CD14-positive monocyte (primary cell): Measurements from ENCODE around the gene PPM1D. TPM values are rescaled to one million over a fixed set of nuclear protein-coding genes. Genes with fewer than 3 reads are reported as not detected.
"Not testable (repeated sequence)": the region's sequence is repeated elsewhere in the genome, so short reads cannot be mapped to it uniquely, and the experiment has no call there.

Source experiments
- DNase-seq, 3 donors: peaks; one replicate each; pipeline ENCODE4 v3.0.0-alpha.2; 2011 to 2022
- H2AFZ ChIP-seq: 2 replicates; pipeline ENCODE4 v1.6.0; 2012; ENCODE audit warnings: mild to moderate bottlenecking, low read depth, low read length, inconsistent platforms; ENCODE audit not compliant: insufficient read depth, poor library complexity, severe bottlenecking
- H3K27ac ChIP-seq, 2 donors: 1 replicate in 1 of 2; 2 replicates in 1 of 2; pipeline ENCODE4 v1.5.1; 2012 to 2013; ENCODE audit warnings: low read length in 2 of 2, control low read depth in 1 of 2, inconsistent platforms in 1 of 2, low read depth in 1 of 2, mild to moderate bottlenecking in 1 of 2
- H3K27me3 ChIP-seq, 2 donors: one replicate each; pipeline versions ENCODE4 v1.6.0 to v1.6.1; 2011 to 2013; ENCODE audit warnings: low read length in 2 of 2; ENCODE audit not compliant: control insufficient read depth in 2 of 2, insufficient read depth in 2 of 2
- H3K36me3 ChIP-seq, 2 donors: replicated peaks in 1 of 2; 1 replicate in 1 of 2; 2 replicates in 1 of 2; pipeline versions ENCODE4 v1.5.1 to v1.6.1; 2012 to 2013; ENCODE audit warnings: low read length in 2 of 2, control low read depth in 1 of 2, inconsistent platforms in 1 of 2, mild to moderate bottlenecking in 1 of 2; ENCODE audit not compliant: insufficient read depth in 2 of 2, control insufficient read depth in 1 of 2
- H3K4me1 ChIP-seq, 2 donors: 1 replicate in 1 of 2; 2 replicates in 1 of 2; pipeline versions ENCODE4 v1.5.1 to v1.6.1; 2012 to 2013; ENCODE audit warnings: low read length in 2 of 2, control low read depth in 1 of 2, inconsistent platforms in 1 of 2, mild to moderate bottlenecking in 1 of 2, moderate library complexity in 1 of 2; ENCODE audit not compliant: insufficient read depth in 2 of 2, control insufficient read depth in 1 of 2
- H3K4me2 ChIP-seq: replicated peaks from 2 replicates; pipeline ENCODE3; 2012; ENCODE audit warnings: low read length, moderate library complexity, mild to moderate bottlenecking; ENCODE audit not compliant: poor library complexity, severe bottlenecking; ENCODE audit errors: extremely low read depth
- H3K4me3 ChIP-seq, 3 experiments: fragments of 200-600 bp in 1 of 3; sonication (generic) in 1 of 3; replicated peaks in 1 of 3; 1 replicate in 2 of 3; 2 replicates in 1 of 3; pipeline ENCODE4 v1.5.1; 2011 to 2013; ENCODE audit warnings: low read length in 3 of 3, mild to moderate bottlenecking in 3 of 3, control low read depth in 2 of 3, low read depth in 2 of 3, inconsistent platforms in 1 of 3, moderate library complexity in 1 of 3
- H3K79me2 ChIP-seq: 2 replicates; pipeline ENCODE4 v1.6.0; 2012; ENCODE audit warnings: mild to moderate bottlenecking, control low read depth, inconsistent platforms, low read length, moderate library complexity; ENCODE audit not compliant: insufficient read depth
- H3K9ac ChIP-seq: 2 replicates; pipeline ENCODE4 v1.6.0; 2017; ENCODE audit warnings: low read length, mild to moderate bottlenecking; ENCODE audit not compliant: insufficient read depth, poor library complexity, severe bottlenecking
- H3K9me3 ChIP-seq, 2 donors: replicated peaks in 1 of 2; 1 replicate in 1 of 2; 2 replicates in 1 of 2; pipeline versions ENCODE4 v1.5.1 to v1.6.1; 2012 to 2013; ENCODE audit warnings: low read length in 2 of 2, control low read depth in 1 of 2; ENCODE audit not compliant: control insufficient read depth in 1 of 2, insufficient read depth in 1 of 2
- H4K20me1 ChIP-seq: 2 replicates; pipeline ENCODE4 v1.6.0; 2012; ENCODE audit warnings: mild to moderate bottlenecking, low read length, control low read depth, moderate library complexity; ENCODE audit not compliant: insufficient read depth
- H3K27ac Mint-ChIP-seq, 7 donors: one replicate each; pipeline ENCODE4 v1.8.0; 2020; ENCODE audit warnings: mild to moderate bottlenecking in 7 of 7, mixed read lengths in 7 of 7, moderate library complexity in 6 of 7, inconsistent platforms in 2 of 7
- H3K27me3 Mint-ChIP-seq, 3 donors: one replicate each; pipeline ENCODE4 v1.8.0; 2021 to 2022; ENCODE audit warnings: low read depth in 3 of 3, mild to moderate bottlenecking in 3 of 3, mixed read lengths in 3 of 3, moderate library complexity in 3 of 3, inconsistent platforms in 1 of 3
- H3K36me3 Mint-ChIP-seq, 2 donors: one replicate each; pipeline ENCODE4 v1.8.0; 2020; ENCODE audit warnings: mixed read lengths in 2 of 2, inconsistent platforms in 1 of 2, mild to moderate bottlenecking in 1 of 2
- H3K4me1 Mint-ChIP-seq: one replicate; pipeline ENCODE4 v1.8.0; 2020; ENCODE audit warnings: mild to moderate bottlenecking, mixed read lengths
- H3K4me3 Mint-ChIP-seq, 2 donors: one replicate each; pipeline ENCODE4 v1.8.0; 2020; ENCODE audit warnings: mild to moderate bottlenecking in 2 of 2, mixed read lengths in 2 of 2, moderate library complexity in 1 of 2
- H3K9me3 Mint-ChIP-seq, 7 donors: one replicate each; pipeline ENCODE4 v1.8.0; 2020 to 2022; ENCODE audit warnings: mixed read lengths in 7 of 7, mild to moderate bottlenecking in 6 of 7, moderate library complexity in 6 of 7, inconsistent platforms in 2 of 7
- WGBS: methylation state at CpG from one replicate; pipeline ENCODE4 v1.1.5; 2013; ENCODE audit warnings: missing lambda C conversion rate; ENCODE audit not compliant: insufficient coverage; 5-methylcytosine and 5-hydroxymethylcytosine counted together
- intact Hi-C, 2 donors: fragments of 100-400 bp; cut with micrococcal nuclease; formaldehyde crosslinking; loops; one replicate each; pipeline versions ENCODE4 v1.15.0 to v1.15.1; 2023
- polyA plus RNA-seq, 3 donors: library from polyadenylated mRNA; depleted of rRNA in 1 of 3; unstranded in 2 of 3; stranded (reverse) in 1 of 3; fragments of 300-500 nt in 2 of 3; fragments of >200 nt in 1 of 3; fragmentation: Illumina TruSeq in 2 of 3; gene quantifications; 1 replicate in 2 of 3; 2 replicates in 1 of 3; pipeline ENCODE4 v1.2.3, GENCODE V29; 2012 to 2021
- TF ChIP-seq, protein P1 (sequence below): fragments of 200-600 bp; IDR thresholded peaks from one replicate; pipeline ENCODE4 v1.8.0; 2022; ENCODE audit warnings: antibody characterized with exemption, mild to moderate bottlenecking

PPM1D gene
- polyA plus RNA-seq, 3 donors = 4.7 to 7.3 (median 7.2) TPM

DNA sequence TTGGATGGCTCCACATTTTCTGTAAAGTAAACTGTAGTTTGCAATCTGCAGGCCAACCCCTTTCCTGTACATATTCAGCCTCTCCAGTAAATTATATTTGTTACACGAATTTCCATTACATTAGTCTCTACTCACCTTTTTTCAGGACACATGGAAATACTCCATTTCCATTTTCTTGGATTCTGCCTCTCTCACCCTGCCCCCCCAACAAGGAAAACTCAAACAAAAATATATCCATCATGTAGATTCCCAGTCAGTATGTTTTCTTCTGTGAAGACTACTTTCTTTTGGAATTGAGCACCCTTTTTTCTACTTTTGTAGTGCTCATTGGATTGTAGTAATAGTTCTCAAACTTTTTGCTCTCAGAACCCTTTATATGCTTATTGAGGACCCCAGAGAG is 2.9 kb downstream of the PPM1D start:
- peaks cover 69% of the 10 kb centered on the region for H3K4me1 Mint-ChIP-seq
- no peaks in the 10 kb centered on the region for H3K27me3 Mint-ChIP-seq
- Histone ChIP-seq H3K4me1 (peaks cover 42 to 45% of the 10 kb centered on the region in 2 donors), H3K4me2 (peak overlapping the region; percentile 99), H3K36me3 (no peaks in the 10 kb centered on the region), H3K4me3 (peak overlapping the region in 1 of 3 experiments; percentile 93), H3K79me2 (peaks cover 85% of the 10 kb centered on the region), H3K9me3 (no peaks in the 10 kb centered on the region), H2AFZ (no peak overlapping the region), H3K27me3 (no peaks in the 10 kb centered on the region), H4K20me1 (peaks cover 75% of the 10 kb centered on the region), H3K9ac (peak overlapping the region; percentile 91), H3K27ac (peak overlapping the region in 1 of 2 donors; percentile 15)
- H3K9me3 Mint-ChIP-seq = no peaks in the 10 kb centered on the region
- 14% methylated on average over 1 of the region's 1 CpG for WGBS
- H3K4me3 Mint-ChIP-seq = peak overlapping the region in 1 of 2 donors; percentile 96
- H3K27ac Mint-ChIP-seq = peak overlapping the region in 1 of 7 donors; percentile 33
- TF ChIP-seq, protein P1, sequence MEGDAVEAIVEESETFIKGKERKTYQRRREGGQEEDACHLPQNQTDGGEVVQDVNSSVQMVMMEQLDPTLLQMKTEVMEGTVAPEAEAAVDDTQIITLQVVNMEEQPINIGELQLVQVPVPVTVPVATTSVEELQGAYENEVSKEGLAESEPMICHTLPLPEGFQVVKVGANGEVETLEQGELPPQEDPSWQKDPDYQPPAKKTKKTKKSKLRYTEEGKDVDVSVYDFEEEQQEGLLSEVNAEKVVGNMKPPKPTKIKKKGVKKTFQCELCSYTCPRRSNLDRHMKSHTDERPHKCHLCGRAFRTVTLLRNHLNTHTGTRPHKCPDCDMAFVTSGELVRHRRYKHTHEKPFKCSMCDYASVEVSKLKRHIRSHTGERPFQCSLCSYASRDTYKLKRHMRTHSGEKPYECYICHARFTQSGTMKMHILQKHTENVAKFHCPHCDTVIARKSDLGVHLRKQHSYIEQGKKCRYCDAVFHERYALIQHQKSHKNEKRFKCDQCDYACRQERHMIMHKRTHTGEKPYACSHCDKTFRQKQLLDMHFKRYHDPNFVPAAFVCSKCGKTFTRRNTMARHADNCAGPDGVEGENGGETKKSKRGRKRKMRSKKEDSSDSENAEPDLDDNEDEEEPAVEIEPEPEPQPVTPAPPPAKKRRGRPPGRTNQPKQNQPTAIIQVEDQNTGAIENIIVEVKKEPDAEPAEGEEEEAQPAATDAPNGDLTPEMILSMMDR = no peak
- peaks cover 0 to 4% of the 10 kb centered on the region in 2 donors for H3K36me3 Mint-ChIP-seq
- DNase-seq = no peak
- intact Hi-C loops = loop anchor here in 1 of 2 donors (5.0 kb wide), 1 partner anchor 76 kb away; the partner anchor contains the start of gene APPBP2

DNA sequence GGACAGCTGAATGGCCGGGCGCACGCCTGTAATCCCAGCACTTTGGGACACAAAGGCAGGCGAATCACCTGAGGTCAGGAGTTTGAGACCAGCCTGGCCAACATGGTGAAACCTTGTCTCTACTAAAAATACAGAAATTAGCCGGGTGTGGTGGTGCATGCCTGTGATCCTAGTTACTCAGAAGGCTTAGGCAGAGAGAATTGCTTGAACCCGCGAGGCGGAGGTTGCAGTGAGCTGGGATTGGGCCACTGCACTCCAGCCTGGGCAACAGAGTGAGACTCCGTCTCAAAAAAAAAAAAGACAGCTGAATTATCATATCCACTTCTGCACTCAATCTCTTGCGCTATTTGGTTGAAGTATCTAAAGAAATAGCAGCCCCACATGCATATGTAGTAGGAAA is 3.5 kb downstream of the PPM1D start:
- 100% methylated on average over 4 of the region's 10 CpGs for WGBS
- Mint-ChIP-seq H3K27ac (peak overlapping the region in 1 of 7 donors; percentile 54), H3K4me1 (peaks cover 63% of the 10 kb centered on the region), H3K4me3 (peak overlapping the region in 1 of 2 donors; percentile 59)
- H3K27ac ChIP-seq, H3K27me3 ChIP-seq, H3K27me3 Mint-ChIP-seq, H3K36me3 Mint-ChIP-seq, H3K9ac ChIP-seq, H2AFZ ChIP-seq, H3K9me3 Mint-ChIP-seq, DNase-seq, H3K36me3 ChIP-seq, H3K9me3 ChIP-seq: not testable (repeated sequence)
- peaks cover 36 to 39% of the 10 kb centered on the region in 2 donors for H3K4me1 ChIP-seq
- peaks cover 91% of the 10 kb centered on the region for H3K79me2 ChIP-seq
- H4K20me1 ChIP-seq = peaks cover 81% of the 10 kb centered on the region
- intact Hi-C loops = loop anchor here in 1 of 2 donors (5.0 kb wide), 1 partner anchor 76 kb away; the partner anchor contains the start of gene APPBP2
- peak overlapping the region; percentile 26 for H3K4me2 ChIP-seq
- H3K4me3 ChIP-seq = peak overlapping the region in 1 of 3 experiments; percentile 22
